GM19468 (cell line): ENCODE measurements around the gene LMBR1.
"Not testable (repeated sequence)": the region's sequence is repeated elsewhere in the genome, so short reads cannot be mapped to it uniquely, and the experiment has no call there.

Experiments
- ATAC-seq: cut with Tn5 transposase; IDR thresholded peaks from one replicate; pipeline ENCODE4 v1.9.1; 2021; ENCODE audit warnings: mild to moderate bottlenecking, moderate library complexity, moderate number of reproducible peaks; ENCODE audit not compliant: unreplicated experiment; ENCODE audit errors: extremely low read depth

LMBR1 gene

GRCh38 chr7:156722043-156722826, 170.7 kb downstream of the LMBR1 start:
- no peak for ATAC-seq

GRCh38 chr7:156703773-156704482, 189.1 kb downstream of the LMBR1 start:
- no peak for ATAC-seq

- no peak for ATAC-seq
Measured at GRCh38 chr7:156703209-156703608, 189.8 kb downstream of the LMBR1 start.

- ATAC-seq: no peak
Measured at GRCh38 chr7:156702399-156702798, 190.6 kb downstream of the LMBR1 start.

- not testable (repeated sequence) for ATAC-seq
Measured at GRCh38 chr7:156701787-156702186, 191.2 kb downstream of the LMBR1 start.

- not testable (repeated sequence) for ATAC-seq
Measured at GRCh38 chr7:156698512-156698911, 194.5 kb downstream of the LMBR1 start.

- not testable (repeated sequence) for ATAC-seq
Measured at GRCh38 chr7:156697283-156697682, 195.7 kb downstream of the LMBR1 start.

GRCh38 chr7:156693627-156694026, 199.4 kb downstream of the LMBR1 start:
- no peak for ATAC-seq

GRCh38 chr7:156692849-156693248, 200.1 kb downstream of the LMBR1 start:
- ATAC-seq: no peak

GRCh38 chr7:156691764-156692163, 201.2 kb downstream of the LMBR1 start:
- no peak for ATAC-seq

- ATAC-seq: no peak
Measured at GRCh38 chr7:156684661-156685060, 208.3 kb downstream of the LMBR1 start.

- ATAC-seq: no peak
Measured at GRCh38 chr7:156684251-156684650, 208.7 kb downstream of the LMBR1 start.

GRCh38 chr7:156682928-156683327, 210.1 kb downstream of the LMBR1 start:
- no peak for ATAC-seq

GRCh38 chr7:156680281-156680680, 212.7 kb downstream of the LMBR1 start:
- ATAC-seq: no peak

GRCh38 chr7:156677374-156678054, 215.5 kb downstream of the LMBR1 start:
- no peak for ATAC-seq

- ATAC-seq: no peak
Measured at GRCh38 chr7:156676263-156676662, 216.7 kb downstream of the LMBR1 start.

GRCh38 chr7:156675721-156676120, 217.3 kb downstream of the LMBR1 start:
- no peak for ATAC-seq

GRCh38 chr7:156673902-156674301, 219.1 kb downstream of the LMBR1 start:
- no peak for ATAC-seq

GRCh38 chr7:156673454-156673853, 219.5 kb downstream of the LMBR1 start:
- ATAC-seq: no peak

GRCh38 chr7:156669035-156669828, 223.8 kb downstream of the LMBR1 start:
- ATAC-seq: no peak
